ENCODE measurements around the gene KCNMB4. TPM values are rescaled to one million over a fixed set of nuclear protein-coding genes. Genes with fewer than 3 reads are reported as not detected.

KCNMB4 gene
- total RNA-seq, 1 experiment from 2014 or later, result 1.9 TPM

- peaks cover 17% of the 10 kb centered on the region for H3K9me3 ChIP-seq (ENCODE audit: low read depth, low read length, poor library complexity, severe bottlenecking)
- no peaks in the 10 kb centered on the region for H3K27me3 ChIP-seq (replicated peaks; ENCODE audit: insufficient read depth, low read depth, low read length, poor library complexity)
- ChIA-PET CTCF (no interaction called here), POLR2A (ENCODE audit: low non-redundant PET) (no interaction called here)
- no peaks in the 10 kb centered on the region for H3K36me3 ChIP-seq (ENCODE audit: insufficient read depth, low read length, poor library complexity, severe bottlenecking)
- TF ChIP-seq EZH2 (IDR thresholded peaks at IDR 0.05; ENCODE audit: borderline replicate concordance, low read depth, low read length, poor library complexity, severe bottlenecking), result no peak
- no peak for TF ChIP-seq CTCF (conservative IDR thresholded peaks at IDR 0.05; ENCODE audit: low read depth, low read length)
- H3K27ac ChIP-seq (ENCODE audit: low read depth, low read length, poor library complexity, severe bottlenecking), result no peak overlapping the region
- H3K4me1 ChIP-seq (ENCODE audit: insufficient read depth, low read length, poor library complexity, severe bottlenecking), result no peaks in the 10 kb centered on the region
- no peak overlapping the region for H3K4me3 ChIP-seq (ENCODE audit: low read depth, low read length, poor library complexity, severe bottlenecking)
- no TSS peak for BruUV-seq (replicated peaks)
- no peak for DNase-seq (ENCODE audit: low spot score)
- intact Hi-C loops (cut with micrococcal nuclease; ENCODE audit: unreplicated experiment), result no loop called here
Measured at GRCh38 chr12:70459786-70460185, 93.7 kb downstream of the KCNMB4 start.

- Histone ChIP-seq H3K4me3 (ENCODE audit: low read depth, low read length, poor library complexity, severe bottlenecking) (no peak overlapping the region), H3K27me3 (replicated peaks; ENCODE audit: insufficient read depth, low read depth, low read length, poor library complexity) (no peaks in the 10 kb centered on the region), H3K4me1 (ENCODE audit: insufficient read depth, low read length, poor library complexity, severe bottlenecking) (no peaks in the 10 kb centered on the region), H3K27ac (ENCODE audit: low read depth, low read length, poor library complexity, severe bottlenecking) (no peak overlapping the region), H3K9me3 (ENCODE audit: low read depth, low read length, poor library complexity, severe bottlenecking) (peaks cover 17% of the 10 kb centered on the region), H3K36me3 (ENCODE audit: insufficient read depth, low read length, poor library complexity, severe bottlenecking) (no peaks in the 10 kb centered on the region)
- TF ChIP-seq EZH2 (IDR thresholded peaks at IDR 0.05; ENCODE audit: borderline replicate concordance, low read depth, low read length, poor library complexity, severe bottlenecking) (no peak), CTCF (conservative IDR thresholded peaks at IDR 0.05; ENCODE audit: low read depth, low read length) (no peak)
- DNase-seq (ENCODE audit: low spot score), result no peak
- no TSS peak for BruUV-seq (replicated peaks)
- intact Hi-C loops (cut with micrococcal nuclease; ENCODE audit: unreplicated experiment), result no loop called here
- ChIA-PET POLR2A (ENCODE audit: low non-redundant PET) (no interaction called here), CTCF (no interaction called here)
Measured at GRCh38 chr12:70463997-70464396, 97.9 kb downstream of the KCNMB4 start.

DNA sequence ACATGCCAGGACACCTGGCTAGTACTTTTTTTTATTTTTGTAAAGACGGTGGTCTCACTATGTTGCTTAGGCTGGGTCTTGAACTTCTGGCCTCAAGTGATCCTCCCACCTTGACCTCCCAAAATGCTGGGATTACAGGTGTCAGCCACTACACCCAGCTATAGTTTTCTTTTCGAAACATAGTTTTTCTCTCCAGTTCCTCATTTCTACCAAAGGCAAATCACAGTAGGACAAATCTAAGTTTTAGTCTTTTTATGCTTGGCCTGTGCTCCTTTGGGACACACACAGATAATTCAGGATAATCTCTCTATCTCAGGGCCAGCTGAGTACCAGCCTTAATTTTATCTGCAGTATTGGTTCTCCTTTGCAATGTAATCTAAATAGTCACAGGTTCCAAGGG, 100.7 kb downstream of the KCNMB4 start:
- POLR2A ChIA-PET (ENCODE audit: low non-redundant PET), result interaction anchor here (0.5 kb wide), 1 partner anchor 495 kb away, joined by 3 read pairs; no protein-coding TSS in a partner anchor

More for the DNA sequence above, 100.7 kb downstream of the KCNMB4 start:
- TF ChIP-seq CTCF (conservative IDR thresholded peaks at IDR 0.05; ENCODE audit: low read depth, low read length) (no peak), EZH2 (IDR thresholded peaks at IDR 0.05; ENCODE audit: borderline replicate concordance, low read depth, low read length, poor library complexity, severe bottlenecking) (no peak)
- Histone ChIP-seq H3K27ac (ENCODE audit: low read depth, low read length, poor library complexity, severe bottlenecking) (no peak overlapping the region), H3K27me3 (replicated peaks; ENCODE audit: insufficient read depth, low read depth, low read length, poor library complexity) (no peaks in the 10 kb centered on the region), H3K4me1 (ENCODE audit: insufficient read depth, low read length, poor library complexity, severe bottlenecking) (no peaks in the 10 kb centered on the region), H3K9me3 (ENCODE audit: low read depth, low read length, poor library complexity, severe bottlenecking) (peaks cover 17% of the 10 kb centered on the region), H3K4me3 (ENCODE audit: low read depth, low read length, poor library complexity, severe bottlenecking) (no peak overlapping the region), H3K36me3 (ENCODE audit: insufficient read depth, low read length, poor library complexity, severe bottlenecking) (no peaks in the 10 kb centered on the region)
- BruUV-seq (replicated peaks), result no TSS peak
- no peak for DNase-seq (ENCODE audit: low spot score)
- intact Hi-C loops (cut with micrococcal nuclease; ENCODE audit: unreplicated experiment), result no loop called here
- CTCF ChIA-PET, result interaction anchor here (0.7 kb wide), 1 partner anchor 203 kb away, joined by 10 read pairs; no protein-coding TSS in a partner anchor

Data from A673 (cell line).